Measurements from ENCODE around the gene TBCD.
"Not testable (repeated sequence)": the region's sequence is repeated elsewhere in the genome, so short reads cannot be mapped to it uniquely, and the experiment has no call there.

TBCD gene

DNA sequence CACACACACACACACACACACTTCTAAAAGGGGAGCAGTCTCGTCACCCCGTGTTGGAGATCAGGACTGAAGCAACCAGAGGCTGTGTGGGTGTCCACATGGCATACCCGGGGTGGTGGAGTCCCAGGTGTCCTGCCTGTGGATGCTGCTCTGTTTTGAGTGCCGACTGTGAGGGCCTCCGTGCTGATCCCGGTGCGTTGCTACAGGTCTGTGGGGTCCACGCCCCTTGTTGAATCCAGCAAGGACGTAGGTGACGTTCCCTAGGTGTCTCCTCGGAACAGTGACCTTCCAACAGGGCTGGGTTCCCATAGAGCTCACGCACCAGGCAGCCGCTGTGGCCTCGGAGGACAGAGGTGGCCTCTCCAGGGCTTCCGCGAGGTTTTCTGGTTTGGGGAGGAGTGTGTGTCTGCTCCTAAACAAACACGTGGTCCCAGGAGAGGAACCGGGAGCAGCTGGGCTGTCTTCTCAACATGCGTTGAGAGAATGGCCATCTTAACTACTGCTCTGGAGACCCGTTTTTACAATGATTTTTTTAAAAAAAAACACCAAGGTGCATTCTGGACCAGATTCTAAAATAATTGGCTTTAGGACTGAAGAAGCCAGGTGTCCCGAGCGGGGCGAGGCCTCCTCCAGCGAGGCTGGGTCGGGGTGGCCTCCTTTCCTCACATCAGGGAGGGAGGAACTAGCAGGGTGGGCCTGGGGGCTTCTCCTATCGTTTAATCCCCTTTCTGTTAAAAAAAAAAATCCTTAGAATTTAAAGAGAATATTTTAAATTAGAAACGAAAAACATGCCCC is 188.6 kb downstream of the TBCD start:
- no peak for DNase-seq (ENCODE audit: low read depth)

DNA sequence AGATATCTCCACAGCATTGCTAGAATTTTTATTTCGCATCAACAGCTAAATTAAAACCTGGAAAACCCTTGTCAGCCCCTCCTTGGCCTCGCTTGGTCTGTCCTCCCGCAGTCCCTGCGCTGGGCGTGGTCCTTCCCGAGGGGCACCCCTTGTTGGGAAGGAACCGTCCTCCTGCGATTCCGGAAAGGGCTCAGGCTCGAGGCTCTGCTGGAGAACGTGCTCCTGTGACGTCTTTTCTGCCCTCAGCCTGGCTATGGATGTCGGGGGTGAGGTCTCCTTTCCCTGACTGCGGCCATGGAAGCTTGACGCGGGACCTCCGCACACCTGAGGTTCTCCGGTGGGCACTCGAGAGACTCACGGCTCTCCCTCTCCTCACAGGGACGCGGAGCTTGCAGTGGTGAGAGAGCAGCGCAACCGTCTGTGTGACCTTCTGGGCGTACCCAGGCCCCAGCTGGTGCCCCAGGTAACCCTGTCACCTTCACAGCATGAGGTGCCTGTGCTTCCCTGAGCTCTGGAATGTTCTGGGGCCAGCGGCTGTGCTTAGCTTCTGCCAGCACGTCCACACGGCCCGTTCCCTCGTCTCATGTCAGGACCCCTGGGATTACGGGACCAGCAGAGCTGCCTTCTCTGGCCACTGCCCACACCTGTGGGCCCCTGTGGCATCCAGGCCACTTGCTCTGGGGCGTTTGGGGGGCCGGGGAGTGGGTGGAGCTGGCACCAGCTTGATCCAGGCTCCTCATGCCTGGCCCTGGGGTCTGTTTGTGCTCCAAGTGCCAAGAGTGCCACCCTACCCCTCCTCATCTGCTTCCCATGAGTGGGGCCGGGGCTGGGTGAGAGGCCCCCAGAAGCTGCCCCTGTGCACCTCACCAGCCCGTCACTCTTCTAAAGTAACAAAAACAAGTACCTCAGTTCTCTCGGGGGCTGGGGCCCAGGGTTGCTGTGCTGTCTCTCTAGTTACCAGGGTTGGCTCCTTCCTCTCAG is 189.4 kb downstream of the TBCD start:
- DNase-seq (ENCODE audit: low read depth) = no peak

DNA sequence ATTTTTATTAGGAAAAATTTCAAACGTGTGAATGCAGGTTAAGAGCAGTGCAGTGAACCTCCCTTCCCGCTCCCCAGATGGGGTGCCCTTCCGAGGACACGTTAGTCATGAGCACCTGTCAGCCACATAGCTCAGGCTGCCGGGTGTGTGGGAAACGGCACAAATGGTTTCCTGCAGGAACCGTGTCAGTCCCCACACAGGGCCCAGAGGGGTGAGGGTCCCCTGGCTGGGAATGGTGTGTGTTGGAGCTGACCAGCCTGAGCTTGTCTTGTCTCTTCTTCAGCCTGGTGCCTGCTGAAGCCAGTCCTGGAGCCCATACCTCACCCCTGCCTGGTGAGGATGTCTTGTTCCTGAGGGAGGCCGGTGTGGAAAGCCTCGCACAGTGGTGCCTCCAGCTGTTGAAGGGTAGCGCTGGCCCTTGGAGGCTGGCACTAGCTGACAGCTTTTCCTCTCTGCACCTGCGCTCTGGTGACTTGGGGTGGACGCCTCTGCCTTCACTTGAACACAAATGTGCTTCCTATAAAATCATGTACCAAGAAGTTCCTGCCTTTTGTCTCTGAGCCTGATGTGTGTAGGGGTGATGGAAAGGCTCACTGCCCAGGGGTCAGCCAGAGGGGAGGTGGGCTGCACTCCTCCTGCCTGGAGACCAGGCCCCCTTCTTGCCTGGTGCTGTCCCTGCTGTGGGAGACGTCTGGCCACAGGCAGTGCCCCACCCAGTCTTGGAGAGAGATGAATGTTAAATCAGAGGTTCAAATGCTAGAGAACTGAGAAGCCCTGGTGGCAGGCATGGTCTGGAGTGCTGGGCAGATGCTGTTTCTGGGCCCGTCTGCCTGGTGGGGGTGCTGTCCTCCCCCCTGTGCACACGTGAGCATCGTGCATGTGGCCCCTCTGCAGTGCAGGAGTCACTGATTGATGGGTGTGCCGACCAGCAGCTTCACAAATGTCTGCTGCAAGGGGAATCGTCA is 190.6 kb downstream of the TBCD start:
- no peak for DNase-seq (ENCODE audit: low read depth)

DNA sequence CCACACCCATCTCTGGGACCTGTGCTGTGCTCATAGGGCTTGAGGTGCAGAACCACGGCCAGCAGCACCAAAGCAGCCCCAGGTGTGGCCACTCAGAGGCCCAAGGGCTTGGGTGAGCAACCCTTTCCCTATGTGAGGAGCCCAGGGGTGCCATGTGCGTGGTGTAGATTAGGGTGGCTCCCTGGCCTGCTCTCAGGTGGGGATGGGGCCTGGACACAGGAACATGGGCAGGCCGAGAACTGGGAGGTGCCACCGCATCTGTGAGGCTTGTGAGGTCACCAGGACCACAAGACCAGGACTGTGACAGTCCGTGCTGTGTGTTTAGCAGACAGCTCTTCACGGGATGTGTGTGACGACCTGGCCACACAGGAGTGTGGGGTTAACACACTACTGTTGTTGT is 191.5 kb downstream of the TBCD start:
- no peak for DNase-seq (ENCODE audit: low read depth)

GRCh38 chr17:82943751-82944150 is 191.9 kb downstream of the TBCD start:
- DNase-seq (ENCODE audit: low read depth) = no peak

DNA sequence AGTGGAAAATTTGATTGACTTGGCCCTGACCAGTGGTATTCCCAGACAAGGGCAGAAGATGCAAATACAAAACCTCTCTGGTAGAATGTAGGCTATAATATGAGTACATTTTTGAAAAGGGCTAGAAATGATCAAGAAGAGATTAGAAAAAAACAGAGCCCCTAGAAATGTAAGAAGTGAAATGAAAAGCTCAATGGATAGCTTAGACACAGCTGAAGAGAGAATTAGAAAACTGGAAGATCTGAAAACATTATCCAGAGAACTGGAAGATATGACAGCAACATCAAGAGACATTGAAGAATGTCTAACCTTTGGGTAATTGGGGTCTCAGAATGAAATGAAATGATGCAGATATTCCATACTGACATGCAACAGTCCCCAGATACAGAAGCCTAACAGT is 193.1 kb downstream of the TBCD start:
- no peak for DNase-seq (ENCODE audit: low read depth)

GRCh38 chr17:82946081-82946480 is 194.2 kb downstream of the TBCD start:
- DNase-seq (ENCODE audit: low read depth) = no peak

GRCh38 chr17:82947051-82947991 is 195.5 kb downstream of the TBCD start:
- DNase-seq (ENCODE audit: low read depth) = no peak

DNA sequence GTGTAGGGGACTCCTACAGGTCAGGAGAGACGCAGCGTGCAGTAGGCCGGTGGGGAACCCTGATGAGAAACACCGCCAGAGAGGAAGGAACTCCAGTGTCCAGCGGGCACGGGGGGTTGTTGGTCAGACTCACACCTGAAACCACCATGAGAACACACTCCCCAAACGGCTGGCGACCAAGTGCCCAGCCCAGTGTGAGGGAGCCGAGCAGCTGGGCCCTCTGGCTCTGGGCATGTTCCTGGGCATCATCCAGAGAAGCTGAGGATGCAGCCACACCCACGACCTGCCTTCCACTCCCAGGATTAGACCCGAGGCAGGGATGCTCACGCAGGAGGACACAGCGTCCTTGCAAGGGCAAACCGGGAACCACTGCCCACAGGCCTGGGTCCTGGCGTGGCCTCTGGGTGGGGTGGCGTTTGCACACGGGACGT is 196.2 kb downstream of the TBCD start:
- no peak for DNase-seq (ENCODE audit: low read depth)

GRCh38 chr17:82948957-82949356 is 197.1 kb downstream of the TBCD start:
- no peak for DNase-seq (ENCODE audit: low read depth)

GRCh38 chr17:82949361-82949760 is 197.5 kb downstream of the TBCD start:
- DNase-seq (ENCODE audit: low read depth) = no peak

- DNase-seq (ENCODE audit: low read depth) = no peak
Observed at GRCh38 chr17:82949984-82950383, 198.1 kb downstream of the TBCD start.

GRCh38 chr17:82950525-82951102 is 198.7 kb downstream of the TBCD start:
- DNase-seq (ENCODE audit: low read depth) = no peak

DNA sequence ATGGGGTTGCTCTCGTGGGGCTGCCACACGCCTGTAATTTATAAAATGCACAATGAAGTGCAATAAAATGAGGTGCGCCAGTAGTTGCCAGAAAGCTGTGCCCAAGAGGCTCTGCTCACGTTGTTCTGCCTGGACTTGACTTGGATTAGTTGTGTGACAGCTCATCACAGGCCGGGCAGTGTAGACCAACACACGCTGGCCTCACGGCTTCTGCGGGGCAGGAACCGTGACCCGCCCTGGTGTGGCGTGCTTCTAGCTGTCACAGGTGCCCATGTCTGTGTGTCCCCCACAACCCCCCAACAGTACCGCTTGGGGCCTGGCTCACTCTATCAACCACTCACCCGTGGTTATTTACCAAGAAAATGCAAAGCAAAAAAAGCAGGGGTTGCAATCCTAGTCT is 200.2 kb downstream of the TBCD start:
- no peak for DNase-seq (ENCODE audit: low read depth)

- not testable (repeated sequence) for DNase-seq (ENCODE audit: low read depth)
Observed at GRCh38 chr17:82955106-82955505, 203.2 kb downstream of the TBCD start.

GRCh38 chr17:82955627-82956026 is 203.8 kb downstream of the TBCD start:
- not testable (repeated sequence) for DNase-seq (ENCODE audit: low read depth)

DNA sequence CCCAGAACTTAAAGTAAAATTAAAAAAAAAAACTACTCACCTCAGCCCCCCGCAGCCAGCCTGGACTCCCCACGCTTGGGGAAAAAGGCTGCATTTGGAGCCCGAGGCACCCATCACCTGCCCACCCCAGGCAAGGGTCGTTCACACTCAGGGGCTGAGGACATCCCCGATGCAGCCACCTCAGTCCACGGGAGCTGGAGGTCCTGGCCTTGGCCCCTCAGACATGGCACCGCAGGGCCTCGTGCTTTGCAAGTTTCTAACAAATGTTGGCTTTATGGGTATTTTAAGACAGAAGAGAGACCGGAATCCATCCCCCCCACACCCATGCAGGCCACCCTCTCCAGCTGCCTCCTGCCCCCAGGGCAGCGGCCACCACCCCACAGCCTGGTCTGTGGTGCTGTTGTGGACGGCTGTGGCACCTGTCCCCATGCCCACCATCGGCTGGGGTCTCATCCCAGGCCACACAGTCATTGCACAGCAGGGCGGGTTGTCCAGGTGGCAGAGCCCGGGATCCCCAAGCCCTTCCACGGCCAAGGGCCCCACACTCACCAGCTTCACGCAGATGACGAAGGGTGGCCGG is 204.4 kb downstream of the TBCD start:
- no peak for DNase-seq (ENCODE audit: low read depth)

- no peak for DNase-seq (ENCODE audit: low read depth)
Observed at GRCh38 chr17:82956726-82957468, 205.0 kb downstream of the TBCD start.

DNA sequence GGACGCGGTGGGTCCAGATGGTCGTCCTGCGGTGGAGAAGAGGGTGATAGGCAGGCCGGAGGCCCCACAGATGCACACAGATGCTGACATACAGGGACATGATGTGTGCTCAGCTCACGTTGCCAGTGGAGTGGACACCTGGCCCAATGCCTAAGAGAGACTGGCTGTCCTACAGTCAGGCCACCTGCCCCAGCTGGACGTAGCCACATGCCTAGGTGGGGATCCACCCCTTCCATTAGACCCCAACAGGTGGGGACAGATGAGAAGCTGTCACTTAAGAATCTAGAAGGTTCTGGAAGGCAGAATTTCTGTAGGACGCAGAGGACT is 205.6 kb downstream of the TBCD start:
- no peak for DNase-seq (ENCODE audit: low read depth)
